PC-3 (cell line): ENCODE measurements around the gene CADM4. TPM values are rescaled to one million over a fixed set of nuclear protein-coding genes. Genes with fewer than 3 reads are reported as not detected.

Experiments used
- ATAC-seq: fragments of 200-7000 bp; cut with Tn5 transposase; 2 replicates; pipeline ENCODE4 v1.9.1; 2020; ENCODE audit warnings: mild to moderate bottlenecking, moderate library complexity
- BruUV-seq: library from RNA; stranded (reverse); fragments of 400-500 nt; replicated peaks from 2 replicates; lab custom pipeline; 2021; lab: Mats Ljungman, UMichigan
- CTCF ChIA-PET: fragments of 300-600 bp; sonication (Branson Sonifier 250); formaldehyde crosslinking; loops from one replicate; lab custom pipeline; 2022; ENCODE audit warnings: antibody characterized with exemption; lab: Charles Lee
- POLR2A ChIA-PET: fragments of 300-600 bp; sonication (Branson Sonifier 250); formaldehyde crosslinking; loops from one replicate; lab custom pipeline; 2022; ENCODE audit warnings: antibody characterized with exemption; ENCODE audit not compliant: unreplicated experiment; lab: Charles Lee
- DNase-seq: peaks from one replicate; pipeline ENCODE4 v3.0.0-alpha.2; 2015
- H2AFZ ChIP-seq: fragments of 300-600 bp; sonication (generic); 2 replicates; pipeline ENCODE4 v1.6.0; 2016; ENCODE audit warnings: antibody characterized with exemption, low read length
- H3F3A ChIP-seq: fragments of 300-600 bp; sonication (generic); one replicate; pipeline ENCODE4 v1.6.0; 2017; ENCODE audit warnings: antibody characterized with exemption, low read length, control low read depth, mild to moderate bottlenecking; ENCODE audit not compliant: unreplicated experiment
- H3K27ac ChIP-seq: fragments of 300-600 bp; sonication (generic); 2 replicates; pipeline ENCODE4 v1.5.1; 2016; ENCODE audit warnings: mild to moderate bottlenecking, low read length
- H3K27me3 ChIP-seq: fragments of 300-600 bp; sonication (generic); 2 replicates; pipeline ENCODE4 v1.6.1; 2016; ENCODE audit warnings: low read length, mixed read lengths
- H3K36me3 ChIP-seq: fragments of 300-600 bp; sonication (generic); 2 replicates; pipeline ENCODE4 v1.6.1; 2016; ENCODE audit warnings: low read depth, mixed run types, low read length, mixed read lengths
- H3K4me1 ChIP-seq: fragments of 300-600 bp; sonication (generic); 2 replicates; pipeline ENCODE4 v1.5.1; 2016; ENCODE audit warnings: low read length; ENCODE audit not compliant: insufficient read depth
- H3K4me2 ChIP-seq: fragments of 300-600 bp; sonication (generic); 2 replicates; pipeline ENCODE4 v1.6.0; 2016; ENCODE audit warnings: low read length
- H3K4me3 ChIP-seq: fragments of 300-600 bp; sonication (generic); 2 replicates; pipeline ENCODE4 v1.5.1; 2016; ENCODE audit warnings: mild to moderate bottlenecking, low read length, mixed read lengths
- H3K79me2 ChIP-seq: fragments of 300-600 bp; sonication (generic); 2 replicates; pipeline ENCODE4 v1.6.1; 2017; ENCODE audit warnings: low read length, mixed read lengths
- H3K9ac ChIP-seq: fragments of 300-600 bp; sonication (generic); 2 replicates; pipeline ENCODE4 v1.6.0; 2016; ENCODE audit warnings: mild to moderate bottlenecking, low read length
- H3K9me2 ChIP-seq: fragments of 300-600 bp; sonication (generic); replicated peaks from 2 replicates; pipeline ENCODE4 v1.6.1; 2016; ENCODE audit warnings: mixed run types, low read length, mixed read lengths
- H3K9me3 ChIP-seq: fragments of 300-600 bp; sonication (generic); 2 replicates; pipeline ENCODE4 v1.6.1; 2016; ENCODE audit warnings: low read length, mixed read lengths
- H4K20me1 ChIP-seq: fragments of 300-600 bp; sonication (generic); 2 replicates; pipeline ENCODE4 v1.6.1; 2016; ENCODE audit warnings: low read length, mixed read lengths
- CTCF ChIP-seq: fragments of 300-600 bp; sonication (generic); conservative IDR thresholded peaks from 2 replicates; pipeline ENCODE4 v1.5.1; 2017; ENCODE audit warnings: antibody characterized with exemption, low read depth, mild to moderate bottlenecking, low read length
- EZH2 ChIP-seq: fragments of 300-600 bp; sonication (generic); IDR thresholded peaks from one replicate; pipeline ENCODE4 v1.6.1; 2017; ENCODE audit warnings: antibody characterized with exemption, mild to moderate bottlenecking, low read length; ENCODE audit not compliant: unreplicated experiment
- EZH2phosphoT487 ChIP-seq: fragments of 300-600 bp; sonication (generic); IDR thresholded peaks from 2 replicates; pipeline ENCODE4 v1.6.1; 2018; ENCODE audit warnings: mild to moderate bottlenecking, antibody characterized with exemption, low read length, borderline replicate concordance
- intact Hi-C: fragments of 100-400 bp; cut with micrococcal nuclease; formaldehyde crosslinking; loops from 2 replicates; pipeline ENCODE4 v1.9.0; 2023
- total RNA-seq: library from RNA; depleted of rRNA; stranded (reverse); fragments of >200 nt; gene quantifications from 2 replicates; pipeline ENCODE4 v1.2.3, GENCODE V29; 2014

The CADM4 gene
- total RNA-seq, 1 experiment from 2014 or later = 13.7 TPM

DNA sequence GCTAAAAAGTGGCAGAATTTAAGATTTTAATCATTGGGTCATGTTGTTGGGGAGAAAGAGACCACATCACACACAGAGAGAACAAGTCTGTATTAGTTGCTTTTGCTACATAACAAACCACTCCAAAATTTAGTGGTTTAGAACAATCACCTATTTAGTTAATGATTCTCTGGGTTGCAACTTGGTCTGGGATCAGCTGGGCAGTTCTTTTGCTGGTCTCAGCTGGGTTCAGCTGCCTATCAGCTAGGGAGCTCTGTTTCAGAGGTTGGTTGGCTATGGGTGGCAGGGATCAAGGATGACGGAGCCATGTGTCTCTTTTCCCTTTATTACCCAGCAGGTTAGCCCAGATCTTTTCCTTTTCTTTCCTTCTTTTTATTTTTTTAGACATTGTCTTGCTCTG lies 55.2 kb downstream of the CADM4 start:
- POLR2A ChIA-PET = no interaction called here
- Histone ChIP-seq H2AFZ (no peak overlapping the region), H3K9me2 (no peaks in the 10 kb centered on the region), H3K4me3 (no peak overlapping the region), H3K4me1 (no peaks in the 10 kb centered on the region), H3K4me2 (no peak overlapping the region), H4K20me1 (no peaks in the 10 kb centered on the region), H3K79me2 (no peaks in the 10 kb centered on the region), H3K27ac (no peak overlapping the region), H3K9ac (no peak overlapping the region), H3K9me3 (no peaks in the 10 kb centered on the region), H3K36me3 (no peaks in the 10 kb centered on the region), H3F3A (no peaks in the 10 kb centered on the region), H3K27me3 (no peaks in the 10 kb centered on the region)
- intact Hi-C loops = no loop called here
- TF ChIP-seq EZH2 (no peak), EZH2phosphoT487 (no peak), CTCF (no peak)
- ATAC-seq = no peak
- CTCF ChIA-PET = no interaction called here
- BruUV-seq = no TSS peak
- no peak for DNase-seq

DNA sequence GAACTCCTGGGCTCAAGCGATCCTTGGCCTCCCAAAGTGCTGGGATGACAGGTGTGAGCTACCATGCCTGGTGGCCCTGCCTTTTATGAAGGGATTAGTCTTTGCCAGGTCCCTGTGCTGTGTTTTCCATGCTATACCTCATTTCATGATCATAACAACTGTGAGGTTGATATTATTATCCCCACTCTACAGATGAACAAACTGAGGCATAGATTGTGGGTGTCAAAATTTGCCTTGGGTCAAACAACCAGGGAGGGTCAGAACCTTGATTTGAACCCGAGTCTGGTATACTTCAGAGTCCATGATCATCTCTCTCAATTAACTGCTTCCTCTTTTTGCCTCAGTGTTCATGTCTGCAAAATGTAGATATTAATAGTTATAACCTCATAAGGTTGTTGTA lies 57.2 kb downstream of the CADM4 start:
- POLR2A ChIA-PET = no interaction called here

GRCh38 chr19:43581467-43581866 lies 58.2 kb downstream of the CADM4 start:
- Histone ChIP-seq H3F3A (no peaks in the 10 kb centered on the region), H3K4me2 (no peak overlapping the region), H3K79me2 (no peaks in the 10 kb centered on the region), H3K27me3 (no peaks in the 10 kb centered on the region), H4K20me1 (no peaks in the 10 kb centered on the region), H3K9me3 (no peaks in the 10 kb centered on the region), H3K4me1 (no peaks in the 10 kb centered on the region), H3K36me3 (no peaks in the 10 kb centered on the region), H3K9me2 (no peaks in the 10 kb centered on the region), H2AFZ (no peak overlapping the region), H3K9ac (no peak overlapping the region), H3K27ac (no peak overlapping the region), H3K4me3 (no peak overlapping the region)
- no TSS peak for BruUV-seq
- DNase-seq (no peak), ATAC-seq (no peak)
- POLR2A ChIA-PET = no interaction called here
- intact Hi-C loops = no loop called here
- TF ChIP-seq EZH2 (no peak), EZH2phosphoT487 (no peak), CTCF (no peak)
- CTCF ChIA-PET = no interaction called here

More for the DNA sequence above, 57.2 kb downstream of the CADM4 start:
- DNase-seq (no peak), ATAC-seq (no peak)
- H2AFZ ChIP-seq = no peak overlapping the region
- H3K9ac ChIP-seq = no peak overlapping the region
- no peaks in the 10 kb centered on the region for H3K9me3 ChIP-seq
- intact Hi-C loops = no loop called here
- no peak overlapping the region for H3K4me2 ChIP-seq
- no peak overlapping the region for H3K4me3 ChIP-seq
- no peaks in the 10 kb centered on the region for H3K9me2 ChIP-seq
- no TSS peak for BruUV-seq
- H3K27me3 ChIP-seq = no peaks in the 10 kb centered on the region
- CTCF ChIA-PET = no interaction called here
- no peaks in the 10 kb centered on the region for H3K79me2 ChIP-seq
- no peaks in the 10 kb centered on the region for H3K4me1 ChIP-seq
- H3K36me3 ChIP-seq = no peaks in the 10 kb centered on the region
- H3F3A ChIP-seq = no peaks in the 10 kb centered on the region
- H4K20me1 ChIP-seq = no peaks in the 10 kb centered on the region
- no peak for TF ChIP-seq CTCF
- no peak for TF ChIP-seq EZH2phosphoT487
- TF ChIP-seq EZH2 = no peak
- H3K27ac ChIP-seq = no peak overlapping the region
